ENCODE measurements around the gene GSTM3. TPM values are rescaled to one million over a fixed set of nuclear protein-coding genes. Genes with fewer than 3 reads are reported as not detected.

The GSTM3 gene
- total and polyA plus RNA-seq, 8 donors = 32.2 to 350 (median 113) TPM

- WGBS, 5 donors = 1 to 3% (median 2%) methylated on average over 41 to 86 of the region's 86 CpGs
- peak; percentile 87 to 95 for DNase-seq
- TF ChIP-seq POLR2AphosphoS5 (IDR thresholded peaks at IDR 0.05) = peak; percentile 88 to 97 (median 94)
- TF ChIP-seq POLR2A (IDR thresholded peaks at IDR 0.05) = peak in 2 of 4 donors; percentile 43 to 83
- TF ChIP-seq CTCF (IDR thresholded peaks at IDR 0.05) = no peak
- no peak for TF ChIP-seq EP300 (IDR thresholded peaks at IDR 0.05)
- Histone ChIP-seq H3K4me3 (peak overlapping the region; percentile 63 to 89 (median 74)), H3K4me1 (peaks cover 23 to 34% (median 25%) of the 10 kb centered on the region in 4 donors), H3K36me3 (peaks cover 17 to 30% (median 27%) of the 10 kb centered on the region in 4 donors), H3K27me3 (peaks cover 0 to 5% (median 0%) of the 10 kb centered on the region in 3 donors), H3K27ac (peak overlapping the region; percentile 79 to 91 (median 84)), H3K9me3 (no peaks in the 10 kb centered on the region)
- intact Hi-C loops (cut with DNase I; ENCODE audit: low total_unique reads) = no loop called here
Observed at GRCh38 chr1:109739738-109740614, 862 bp downstream of the GSTM3 start.

GRCh38 chr1:109733236-109733870 lies 7.5 kb downstream of the GSTM3 start:
- DNase-seq = no peak
- Histone ChIP-seq H3K36me3 (peaks cover 17 to 48% (median 33%) of the 10 kb centered on the region in 4 donors), H3K4me1 (peaks cover 4 to 24% (median 16%) of the 10 kb centered on the region in 4 donors), H3K27me3 (no peaks in the 10 kb centered on the region), H3K9me3 (no peaks in the 10 kb centered on the region), H3K4me3 (no peak overlapping the region), H3K27ac (peak overlapping the region in 3 of 5 donors; percentile 37 to 70 (median 46))
- TF ChIP-seq POLR2AphosphoS5 (IDR thresholded peaks at IDR 0.05) (no peak), POLR2A (IDR thresholded peaks at IDR 0.05) (no peak), CTCF (IDR thresholded peaks at IDR 0.05) (no peak), EP300 (IDR thresholded peaks at IDR 0.05) (no peak)
- intact Hi-C loops (cut with DNase I; ENCODE audit: low total_unique reads) = no loop called here
- WGBS, 5 donors = 88 to 91% (median 90%) methylated on average over 4 of the region's 4 CpGs

GRCh38 chr1:109732390-109732881 lies 8.4 kb downstream of the GSTM3 start:
- peak in 1 of 2 donors; percentile 23 for DNase-seq
- peak overlapping the region in 4 of 5 donors; percentile 37 to 70 (median 51) for H3K27ac ChIP-seq
- H3K4me1 ChIP-seq = peaks cover 0 to 18% (median 11%) of the 10 kb centered on the region in 4 donors
- no peak for TF ChIP-seq POLR2AphosphoS5 (IDR thresholded peaks at IDR 0.05)
- TF ChIP-seq POLR2A (IDR thresholded peaks at IDR 0.05) = no peak
- no peak for TF ChIP-seq CTCF (IDR thresholded peaks at IDR 0.05)
- no peak overlapping the region for H3K4me3 ChIP-seq
- intact Hi-C loops (cut with DNase I; ENCODE audit: low total_unique reads) = no loop called here
- H3K27me3 ChIP-seq = no peaks in the 10 kb centered on the region
- peaks cover 10 to 39% (median 25%) of the 10 kb centered on the region in 4 donors for H3K36me3 ChIP-seq
- WGBS, 5 donors = 21 to 48% (median 34%) methylated on average over 3 of the region's 3 CpGs
- H3K9me3 ChIP-seq = no peaks in the 10 kb centered on the region

- no peak for TF ChIP-seq CTCF (IDR thresholded peaks at IDR 0.05)
- no peak for TF ChIP-seq POLR2A (IDR thresholded peaks at IDR 0.05)
- no peak for TF ChIP-seq POLR2AphosphoS5 (IDR thresholded peaks at IDR 0.05)
- no peak for TF ChIP-seq EP300 (IDR thresholded peaks at IDR 0.05)
- H3K9me3 ChIP-seq = no peaks in the 10 kb centered on the region
- H3K4me1 ChIP-seq = peaks cover 0 to 22% (median 12%) of the 10 kb centered on the region in 4 donors
- H3K4me3 ChIP-seq = no peak overlapping the region
- WGBS, 5 donors = 72 to 88% (median 77%) methylated on average over 6 of the region's 6 CpGs
- peaks cover 0 to 23% (median 10%) of the 10 kb centered on the region in 4 donors for H3K36me3 ChIP-seq
- intact Hi-C loops (cut with DNase I; ENCODE audit: low total_unique reads) = no loop called here
- no peak overlapping the region for H3K27ac ChIP-seq
- no peak for DNase-seq
- no peaks in the 10 kb centered on the region for H3K27me3 ChIP-seq
Observed at GRCh38 chr1:109730666-109731065, 10.2 kb downstream of the GSTM3 start.

Measured in stomach (tissue), 9 donors.